SK-N-SH (cell line): ENCODE measurements around the gene ZNF213. TPM values are rescaled to one million over a fixed set of nuclear protein-coding genes. Genes with fewer than 3 reads are reported as not detected.

Source experiments
- CTCF ChIA-PET: fragments of 300-600, 350-600 bp; formaldehyde crosslinking; extraction: SDS; loops from one replicate; lab custom pipeline; 2021; lab: Yijun Ruan, JAX
- POLR2A ChIA-PET: fragments of 350-600 bp; sonication (Branson Sonifier 250); formaldehyde crosslinking; extraction: SDS; loops from one replicate; lab custom pipeline; 2020; ENCODE audit warnings: antibody characterized with exemption, inconsistent platforms; lab: Yijun Ruan, JAX
- DNase-seq: peaks from one replicate; pipeline ENCODE4 v3.0.0; 2012
- H2AFZ ChIP-seq: fragments of 200-600 bp; sonication (generic); 2 replicates; pipeline ENCODE4 v1.8.1; 2016; ENCODE audit warnings: antibody characterized with exemption, mild to moderate bottlenecking, low read depth
- H3F3A ChIP-seq: fragments of 200-600 bp; sonication (generic); replicated peaks from 2 replicates; pipeline ENCODE3; 2016; ENCODE audit warnings: antibody characterized with exemption, mild to moderate bottlenecking; ENCODE audit not compliant: insufficient read depth
- H3K27ac ChIP-seq, 2 experiments: fragments of 200-500 bp in 1 of 2; fragments of 200-600 bp in 1 of 2; sonication (Bioruptor generic) in 1 of 2; sonication (generic), shearing (Covaris generic) in 1 of 2; 2 replicates each; pipeline versions ENCODE4 v1.5.1 to v1.6.1; 2014 to 2016; ENCODE audit warnings: low read depth in 2 of 2, inconsistent platforms in 1 of 2, low read length in 1 of 2, mild to moderate bottlenecking in 1 of 2, mixed read lengths in 1 of 2
- H3K27me3 ChIP-seq: fragments of 200-600 bp; sonication (generic), shearing (Covaris generic); 2 replicates; pipeline ENCODE4 v1.6.1; 2016; ENCODE audit warnings: mixed run types; ENCODE audit not compliant: insufficient read depth
- H3K36me3 ChIP-seq, 2 experiments: fragments of 200-500 bp in 1 of 2; fragments of 200-600 bp in 1 of 2; sonication (Bioruptor generic) in 1 of 2; sonication (generic) in 1 of 2; replicated peaks in 1 of 2; 2 replicates each; pipeline versions ENCODE3 to v1.5.1; 2014 to 2016; ENCODE audit warnings: low read length in 1 of 2, mild to moderate bottlenecking in 1 of 2; ENCODE audit not compliant: insufficient read depth in 2 of 2, control insufficient read depth in 1 of 2
- H3K4me1 ChIP-seq, 2 experiments: fragments of 200-500 bp in 1 of 2; fragments of 200-600 bp in 1 of 2; sonication (Bioruptor generic) in 1 of 2; sonication (generic), shearing (Covaris generic) in 1 of 2; 2 replicates each; pipeline versions ENCODE4 v1.5.1 to v1.6.1; 2014 to 2016; ENCODE audit warnings: low read depth in 1 of 2, low read length in 1 of 2, mixed run types in 1 of 2; ENCODE audit not compliant: insufficient read depth in 2 of 2, control insufficient read depth in 1 of 2
- H3K4me2 ChIP-seq: fragments of 200-600 bp; sonication (generic), shearing (Covaris generic); 2 replicates; pipeline ENCODE4 v1.6.1; 2017; ENCODE audit warnings: mixed run types
- H3K4me3 ChIP-seq, 2 experiments: fragments of 200-500 bp in 1 of 2; fragments of 200-600 bp in 1 of 2; sonication (Bioruptor generic) in 1 of 2; sonication (generic), shearing (Covaris generic) in 1 of 2; 2 replicates each; pipeline versions ENCODE4 v1.5.1 to v1.8.1; 2014 to 2016; ENCODE audit warnings: low read depth in 2 of 2, inconsistent platforms in 1 of 2, low read length in 1 of 2, mild to moderate bottlenecking in 1 of 2, mixed read lengths in 1 of 2, moderate library complexity in 1 of 2
- H3K79me2 ChIP-seq: fragments of 200-600 bp; sonication (generic); 2 replicates; pipeline ENCODE4 v1.8.1; 2017; ENCODE audit warnings: mild to moderate bottlenecking; ENCODE audit not compliant: insufficient read depth
- H3K9ac ChIP-seq: fragments of 200-600 bp; sonication (generic); 2 replicates; pipeline ENCODE4 v1.6.1; 2017; ENCODE audit warnings: mixed run types
- H3K9me2 ChIP-seq: fragments of 200-600 bp; sonication (generic); 2 replicates; pipeline ENCODE4 v1.6.1; 2017; ENCODE audit warnings: mixed run types
- H3K9me3 ChIP-seq: fragments of 200-600 bp; sonication (generic); 2 replicates; pipeline ENCODE4 v1.6.1; 2017; ENCODE audit warnings: mixed run types, mild to moderate bottlenecking, moderate library complexity
- H4K20me1 ChIP-seq: fragments of 200-600 bp; sonication (generic); 2 replicates; pipeline ENCODE4 v1.6.1; 2017; ENCODE audit warnings: mild to moderate bottlenecking, mixed run types; ENCODE audit not compliant: insufficient read depth
- CHD2 ChIP-seq: fragments of 150-350 bp; IDR thresholded peaks from 2 replicates; pipeline ENCODE4 v1.6.1; 2018; ENCODE audit warnings: low read length; ENCODE audit not compliant: partially characterized antibody
- EP300 ChIP-seq, 2 experiments: IDR thresholded peaks; 2 replicates each; pipeline versions ENCODE4 v1.4.0 to v1.6.1; 2012; ENCODE audit warnings: borderline replicate concordance in 1 of 2, low read depth in 1 of 2, low read length in 1 of 2
- EZH2phosphoT487 ChIP-seq: fragments of 200-600 bp; sonication (generic); IDR thresholded peaks from 2 replicates; pipeline ENCODE4 v1.6.1; 2017; ENCODE audit warnings: low read depth, mixed run types, mild to moderate bottlenecking, antibody characterized with exemption, moderate library complexity, borderline replicate concordance
- GATA2 ChIP-seq: sonication (generic); formaldehyde crosslinking; IDR thresholded peaks from 2 replicates; pipeline ENCODE4 v1.5.0; 2020; ENCODE audit warnings: mild to moderate bottlenecking, missing genetic modification reagents
- MAX ChIP-seq: IDR thresholded peaks from 2 replicates; pipeline ENCODE4 v1.4.0; 2012; ENCODE audit warnings: low read depth
- NFIC ChIP-seq: IDR thresholded peaks from 2 replicates; pipeline ENCODE4 v1.4.0; 2012; ENCODE audit warnings: borderline replicate concordance
- NRF1 ChIP-seq: IDR thresholded peaks from 2 replicates; pipeline ENCODE4 v1.6.1; 2012; ENCODE audit warnings: low read depth, mild to moderate bottlenecking, low read length
- PBX3 ChIP-seq: IDR thresholded peaks from 2 replicates; pipeline ENCODE4; 2012
- POLR2AphosphoS5 ChIP-seq: IDR thresholded peaks from 2 replicates; pipeline ENCODE4 v1.6.1; 2012; ENCODE audit warnings: low read depth, low read length
- RAD21 ChIP-seq: IDR thresholded peaks from 2 replicates; pipeline ENCODE4 v1.6.1; 2012; ENCODE audit warnings: mild to moderate bottlenecking, low read length
- RXRA ChIP-seq: IDR thresholded peaks from 2 replicates; pipeline ENCODE4 v1.4.0; 2012; ENCODE audit warnings: low read depth, mild to moderate bottlenecking, borderline replicate concordance
- SIN3A ChIP-seq: IDR thresholded peaks from 2 replicates; pipeline ENCODE4 v1.6.1; 2012; ENCODE audit warnings: low read depth, mild to moderate bottlenecking, low read length, moderate library complexity, borderline replicate concordance
- SMC3 ChIP-seq: IDR thresholded peaks from 2 replicates; pipeline ENCODE4 v1.6.1; 2012; ENCODE audit warnings: low read depth, low read length, improper control_type of control experiment
- TEAD4 ChIP-seq: IDR thresholded peaks from 2 replicates; pipeline ENCODE4 v1.4.0; 2012; ENCODE audit warnings: mild to moderate bottlenecking, borderline replicate concordance; ENCODE audit not compliant: insufficient read depth
- USF1 ChIP-seq: IDR thresholded peaks from 2 replicates; pipeline ENCODE4 v1.4.0; 2012; ENCODE audit warnings: low read depth, borderline replicate concordance
- USF2 ChIP-seq: fragments of 150-350 bp; IDR thresholded peaks from 2 replicates; pipeline ENCODE4 v1.6.1; 2017; ENCODE audit warnings: antibody characterized with exemption, low read length, low read depth, borderline replicate concordance
- ZBTB33 ChIP-seq: IDR thresholded peaks from 2 replicates; pipeline ENCODE4 v1.4.0; 2012; ENCODE audit warnings: low read depth, borderline replicate concordance
- WGBS: methylation state at CpG from one replicate; pipeline ENCODE4 v1.1.6; 2017; ENCODE audit warnings: low lambda C conversion rate; 5-methylcytosine and 5-hydroxymethylcytosine counted together
- polyA plus RNA-seq, 3 experiments: library from polyadenylated mRNA; depleted of rRNA; stranded (reverse); fragments of >200 nt; gene quantifications; 2 replicates each; pipeline ENCODE4 v1.2.3, GENCODE V29; 2012
- TF ChIP-seq, protein P1 (sequence below): fragments of 150-350 bp; IDR thresholded peaks from 2 replicates; pipeline ENCODE4 v1.6.1; 2016; ENCODE audit warnings: mild to moderate bottlenecking, low read depth, low read length

The ZNF213 gene
- polyA plus RNA-seq, 1 of the 3 experiments (the other 2 are of a cell fraction): 1.1 TPM

DNA sequence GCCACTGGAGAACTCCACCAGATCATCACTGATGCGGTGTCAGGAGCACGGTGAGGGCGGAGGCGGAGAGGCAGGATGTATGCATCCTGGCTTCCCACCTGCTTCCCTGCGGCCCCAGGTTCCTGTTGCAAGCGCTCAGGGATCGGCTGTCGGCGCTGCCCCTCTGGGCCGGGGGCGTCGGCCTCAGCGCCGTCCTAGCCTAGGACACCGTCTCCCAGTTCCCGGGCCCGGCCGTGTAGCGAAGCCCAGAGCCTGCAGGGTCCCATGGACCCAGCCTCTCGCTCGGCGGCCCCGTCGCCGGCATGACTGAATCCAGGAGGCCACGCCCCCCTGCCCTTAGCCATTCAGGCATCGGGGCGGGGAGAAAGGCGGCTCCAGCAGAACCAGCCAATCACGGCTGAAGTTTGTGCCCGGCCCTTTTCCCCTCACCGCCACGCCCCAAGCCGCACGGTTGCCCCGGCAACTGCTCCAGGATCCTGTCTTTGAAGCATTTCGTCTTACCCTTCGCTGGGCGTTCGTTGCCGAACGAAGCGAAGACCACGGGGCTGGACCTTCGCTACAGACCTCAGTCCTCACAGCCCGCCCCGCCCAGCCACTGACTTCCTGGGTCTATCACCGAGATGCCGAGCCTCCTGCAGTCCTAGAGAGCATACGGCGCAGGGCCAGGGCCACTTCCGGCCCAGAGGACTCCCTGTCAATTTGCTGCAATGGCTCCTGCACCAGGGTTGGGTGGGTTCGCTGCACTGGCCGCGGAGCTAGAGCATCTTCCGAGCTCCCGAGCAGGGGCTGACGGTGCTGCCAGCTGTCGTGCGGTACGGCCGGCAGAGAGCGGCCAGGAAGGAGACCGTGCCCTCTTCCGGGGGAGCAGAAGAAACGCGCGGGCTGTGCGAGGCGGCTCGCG lies 10.6 kb upstream of the ZNF213 start (continued):
- TF ChIP-seq ZBTB33 (no peak), USF1 (no peak), TEAD4 (no peak), POLR2AphosphoS5 (peak; percentile 74; the same call in 1 of the 2 replicates), NFIC (no peak), SMC3 (no peak), RAD21 (no peak), EP300 (IDR thresholded peaks at IDR 0.05; ENCODE audit: borderline replicate concordance in 1 of 2, low read depth in 1 of 2, low read length in 1 of 2) (no peak), RXRA (no peak), SIN3A (no peak; the same call in 1 of the 2 replicates)
- TF ChIP-seq, protein P1, sequence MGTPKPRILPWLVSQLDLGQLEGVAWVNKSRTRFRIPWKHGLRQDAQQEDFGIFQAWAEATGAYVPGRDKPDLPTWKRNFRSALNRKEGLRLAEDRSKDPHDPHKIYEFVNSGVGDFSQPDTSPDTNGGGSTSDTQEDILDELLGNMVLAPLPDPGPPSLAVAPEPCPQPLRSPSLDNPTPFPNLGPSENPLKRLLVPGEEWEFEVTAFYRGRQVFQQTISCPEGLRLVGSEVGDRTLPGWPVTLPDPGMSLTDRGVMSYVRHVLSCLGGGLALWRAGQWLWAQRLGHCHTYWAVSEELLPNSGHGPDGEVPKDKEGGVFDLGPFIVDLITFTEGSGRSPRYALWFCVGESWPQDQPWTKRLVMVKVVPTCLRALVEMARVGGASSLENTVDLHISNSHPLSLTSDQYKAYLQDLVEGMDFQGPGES: no peak

DNA sequence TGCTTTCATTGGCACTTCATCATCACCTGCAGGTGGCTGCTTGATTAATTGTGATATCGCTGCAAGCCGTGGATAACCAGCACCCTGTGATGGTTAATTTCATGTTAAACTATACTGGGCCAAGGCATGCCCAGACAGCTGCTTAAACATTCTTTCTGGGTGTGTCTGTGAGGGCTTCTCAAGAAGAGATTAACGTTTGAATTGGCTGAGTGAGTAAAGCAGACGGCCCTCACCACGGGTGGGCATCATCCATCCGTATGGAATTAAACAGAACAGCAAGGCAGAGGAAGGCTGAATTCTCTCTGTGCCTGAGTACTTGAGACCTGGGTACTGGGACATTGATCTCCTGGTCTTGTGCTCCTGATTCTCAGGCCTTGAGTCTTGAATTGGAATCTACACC lies 7.1 kb upstream of the ZNF213 start:
- H4K20me1 ChIP-seq: peaks cover 3% of the 10 kb centered on the region; the same call in 1 of the 2 replicates
- DNase-seq: no peak
- H3F3A ChIP-seq: peaks cover 48% of the 10 kb centered on the region
- H3K79me2 ChIP-seq: peaks cover 16% of the 10 kb centered on the region
- peaks cover 8% of the 10 kb centered on the region in 2 experiments; a peak in 1 of 4 replicates for H3K4me1 ChIP-seq
- H3K9ac ChIP-seq: no peak overlapping the region
- POLR2A ChIA-PET: interaction anchor here (0.9 kb wide), 1 partner anchor 23 kb away, joined by 4 read pairs; no protein-coding TSS in a partner anchor
- H3K27me3 ChIP-seq: no peaks in the 10 kb centered on the region
- no peak overlapping the region for H2AFZ ChIP-seq
- no peaks in the 10 kb centered on the region for H3K9me3 ChIP-seq
- H3K27ac ChIP-seq: no peak overlapping the region
- CTCF ChIA-PET: interaction anchor here (0.8 to 6.0 kb wide), 7 partner anchors 10 to 98 kb away, joined by 3 to 64 read pairs (median 36); partner anchors contain the start of gene ZNF205
- no peak overlapping the region for H3K4me3 ChIP-seq
- no peak overlapping the region for H3K4me2 ChIP-seq
- WGBS: 85% methylated on average over 6 of the region's 6 CpGs
- no peaks in the 10 kb centered on the region for H3K9me2 ChIP-seq
- H3K36me3 ChIP-seq: peaks cover 18 to 51% of the 10 kb centered on the region in 2 experiments
- TF ChIP-seq GATA2 (CRISPR knock-in tag): no peak
- no peak for TF ChIP-seq NRF1
- TF ChIP-seq SMC3: no peak
- TF ChIP-seq USF2: no peak
- no peak for TF ChIP-seq PBX3
- TF ChIP-seq MAX: no peak
- TF ChIP-seq USF1: no peak
- TF ChIP-seq EZH2phosphoT487: no peak
- no peak for TF ChIP-seq CHD2
